ENCODE data around the gene FOXR1.

GRCh38 chr11:118980191-118980881 lies 8.8 kb downstream of the FOXR1 start:
- TF ChIP-seq CTCF (IDR thresholded peaks at IDR 0.05): no peak
- TF ChIP-seq EZH2 (IDR thresholded peaks at IDR 0.05; ENCODE audit: borderline replicate concordance, insufficient read depth, low read depth, low read length, poor library complexity, severe bottlenecking): no peak

All from B cell (primary cell).